GM10266 (cell line): ENCODE measurements around the gene TRAF4.
"Not testable (repeated sequence)": the region's sequence is repeated elsewhere in the genome, so short reads cannot be mapped to it uniquely, and the experiment has no call there.

Source experiments
- DNase-seq: peaks from one replicate; pipeline ENCODE4 v3.0.0; 2012; ENCODE audit errors: extremely low spot score
- CTCF ChIP-seq: IDR thresholded peaks from 2 replicates; pipeline ENCODE4 v1.5.1; 2012; ENCODE audit warnings: mild to moderate bottlenecking, low read depth; ENCODE audit not compliant: control insufficient read depth, insufficient read depth; ENCODE audit errors: missing control alignments

The TRAF4 gene

GRCh38 chr17:28774206-28774605 lies 30.4 kb downstream of the TRAF4 start:
- DNase-seq = no peak
- no peak for TF ChIP-seq CTCF

- DNase-seq = no peak
- no peak for TF ChIP-seq CTCF
These were observed 33.4 kb downstream of the TRAF4 start for GRCh38 chr17:28777178-28777577.

DNA sequence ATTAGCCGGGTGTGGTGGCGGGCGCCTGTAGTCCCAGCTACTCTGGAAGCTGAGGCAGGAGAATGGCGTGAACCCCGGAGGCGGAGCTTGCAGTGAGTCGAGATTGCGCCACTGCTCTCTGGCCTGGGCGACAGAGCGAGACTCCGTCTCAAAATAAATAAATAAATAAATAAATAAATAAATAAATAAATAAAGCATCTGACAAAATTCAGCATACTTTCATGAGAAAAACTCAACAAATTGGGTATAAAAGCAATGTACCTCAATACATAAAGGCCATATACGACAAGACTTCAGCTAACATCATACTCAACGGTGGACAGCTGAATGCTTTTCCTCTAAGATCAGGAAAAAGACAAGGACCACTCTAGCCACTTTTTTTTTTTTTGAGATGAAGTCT lies 35.8 kb downstream of the TRAF4 start:
- not testable (repeated sequence) for DNase-seq

DNA sequence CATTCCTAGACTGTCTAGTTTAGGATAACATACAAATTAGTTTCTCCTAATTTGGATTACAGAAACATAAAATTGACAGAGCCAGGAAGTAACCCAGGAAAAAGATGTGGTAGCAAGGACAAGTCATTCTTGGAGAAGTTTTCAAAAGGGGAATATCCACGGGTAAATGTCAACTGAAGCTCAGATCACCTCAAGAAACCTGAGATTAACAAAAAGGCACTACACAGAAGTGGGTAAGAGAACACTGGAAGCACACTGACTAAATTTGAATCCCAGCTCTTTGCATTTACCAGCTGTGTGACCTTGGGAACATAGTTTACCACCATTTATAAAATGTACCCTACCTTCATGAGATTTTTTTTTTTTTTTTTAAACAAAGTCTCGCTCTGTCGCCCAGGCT lies 39.4 kb downstream of the TRAF4 start:
- no peak for DNase-seq
- no peak for TF ChIP-seq CTCF

DNA sequence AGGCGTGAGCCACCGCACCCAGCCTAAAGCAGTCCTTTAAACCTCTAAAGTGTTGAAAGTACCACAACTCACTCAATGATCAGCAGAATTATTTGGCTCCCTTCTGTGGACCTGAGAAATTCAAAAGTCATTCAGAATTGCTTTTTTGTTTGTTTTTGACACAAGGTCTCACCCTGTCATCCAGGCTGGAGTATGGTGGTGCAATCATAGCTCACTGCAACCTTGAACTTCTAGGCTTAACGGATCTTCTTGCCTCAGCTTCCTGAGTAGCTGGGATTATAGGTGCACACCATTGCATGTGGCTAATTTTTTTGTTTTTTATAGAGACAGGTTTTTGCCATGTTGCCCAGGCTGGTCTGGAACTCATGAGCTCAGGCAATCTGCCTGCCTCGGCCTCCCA lies 44.3 kb downstream of the TRAF4 start:
- no peak for DNase-seq
- TF ChIP-seq CTCF = no peak

- DNase-seq = no peak
These were observed 49.3 kb downstream of the TRAF4 start for GRCh38 chr17:28792877-28793661.

DNA sequence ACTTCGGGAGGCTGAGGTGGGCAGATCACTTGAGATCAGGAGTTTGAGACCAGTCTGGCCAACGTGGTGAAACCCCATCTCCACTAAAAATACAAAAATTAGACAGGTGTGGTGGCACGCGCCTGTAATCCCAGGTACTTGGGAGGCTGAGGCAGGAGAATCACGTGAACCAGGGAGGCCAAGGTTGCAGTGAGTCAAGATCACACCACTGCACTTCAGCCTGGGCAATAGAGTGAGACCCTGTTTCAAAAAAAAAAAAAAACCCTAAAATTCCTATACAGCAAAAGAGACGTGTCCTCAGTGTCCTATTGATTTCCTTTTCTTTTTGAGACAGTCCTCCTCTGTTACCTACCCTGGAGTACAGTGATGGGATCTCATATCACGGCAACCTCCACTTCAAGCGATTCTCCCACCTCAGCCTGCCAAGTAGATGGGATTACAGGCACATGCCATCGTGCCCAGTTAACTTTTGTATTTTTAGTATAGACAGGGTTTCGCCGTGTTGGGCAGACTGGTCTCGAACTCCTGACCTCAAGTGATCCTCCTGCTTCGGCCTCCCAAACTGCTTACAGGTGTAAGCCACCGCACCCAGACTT lies 51.1 kb downstream of the TRAF4 start:
- not testable (repeated sequence) for DNase-seq

More at GRCh38 chr17:28792877-28793661, 49.3 kb downstream of the TRAF4 start:
- TF ChIP-seq CTCF = no peak

DNA sequence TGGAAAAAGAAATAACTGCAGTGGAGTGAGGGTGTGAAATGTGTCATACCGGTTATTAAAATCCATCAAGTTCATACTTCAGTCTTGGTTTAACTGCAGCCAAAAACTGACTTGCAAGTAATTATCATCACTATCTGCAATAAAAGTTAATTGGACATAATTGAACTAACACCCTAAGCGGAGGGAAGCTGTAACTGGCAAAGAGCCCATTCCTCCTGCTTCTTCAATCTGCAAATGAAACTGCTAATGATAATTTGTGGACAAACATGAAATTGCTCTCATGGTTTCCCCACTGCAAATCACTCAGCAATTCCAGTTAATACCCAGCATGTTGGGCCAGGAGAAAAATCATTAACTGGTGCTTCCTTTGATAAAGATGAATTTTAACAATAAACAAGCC lies 52.3 kb downstream of the TRAF4 start:
- TF ChIP-seq CTCF = no peak
- DNase-seq = no peak
